ENCODE data around the gene RNF121. TPM values are rescaled to one million over a fixed set of nuclear protein-coding genes. Genes with fewer than 3 reads are reported as not detected.
A peak's percentile ranks its signal among the peaks of the same experiment; 100 is the strongest.

RNF121 gene
- total and polyA plus RNA-seq, 2 of the 13 experiments (the other 11 are each of a cell fraction or from before 2014, with no cell fraction given): 28.6 to 44.3 TPM

DNA sequence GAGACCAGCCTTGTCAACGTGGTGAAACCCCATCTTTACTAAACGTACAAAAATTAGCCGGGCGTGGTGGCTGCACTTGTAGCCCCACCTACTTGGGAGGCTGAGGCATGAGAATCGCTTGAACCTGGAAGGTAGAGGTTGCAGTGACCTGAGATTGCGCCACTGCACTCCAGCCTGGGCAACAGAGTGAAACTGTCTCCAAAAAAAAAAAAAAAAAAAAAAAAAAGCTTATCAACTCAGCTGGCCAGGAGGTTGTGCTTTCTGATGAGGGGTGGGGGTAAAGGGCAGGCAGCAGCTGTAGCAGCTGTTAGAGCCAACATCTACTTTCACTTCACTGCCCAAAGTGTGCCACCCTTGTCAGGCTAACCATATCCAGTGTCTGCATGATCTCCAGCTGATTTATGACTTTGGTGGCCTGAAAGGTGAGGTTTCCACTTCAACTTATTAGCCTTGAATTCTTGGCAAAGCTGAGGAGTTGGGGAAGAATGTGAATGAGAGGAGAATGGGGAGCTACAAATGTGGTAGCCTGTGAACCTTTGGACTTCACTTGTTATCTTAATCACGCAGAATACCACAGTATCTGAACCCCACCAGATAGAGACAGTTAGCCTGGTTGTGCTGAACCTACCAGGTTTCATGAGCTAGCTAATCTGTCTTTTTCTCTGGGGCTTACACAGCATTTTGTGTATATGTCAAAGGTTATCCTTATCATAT lies 19.6 kb downstream of the RNF121 start (continued):
- TF ChIP-seq ASH2L (IDR thresholded peaks at IDR 0.05; ENCODE audit: insufficient read length, low read depth, low read length): peak; percentile 0
- no peak for TF ChIP-seq TCF7 (IDR thresholded peaks at IDR 0.05; ENCODE audit: low read depth)
- TF ChIP-seq PTBP1 (IDR thresholded peaks at IDR 0.05; ENCODE audit: low read depth, low read length, poor library complexity, severe bottlenecking): peak; percentile 63
- TF ChIP-seq CREB1 (IDR thresholded peaks at IDR 0.05): no peak
- peak; percentile 39; the same call in 1 of the 2 replicates for TF ChIP-seq CREB1 (CRISPR knock-in tag; IDR thresholded peaks at IDR 0.05)
- TF ChIP-seq ZNF263 (CRISPR knock-in tag; IDR thresholded peaks at IDR 0.05): peak; percentile 14; the same call in 1 of the 2 replicates
- no peak for TF ChIP-seq ZFP41 (CRISPR knock-in tag; IDR thresholded peaks at IDR 0.05; ENCODE audit: borderline replicate concordance)
- TF ChIP-seq, protein P1, sequence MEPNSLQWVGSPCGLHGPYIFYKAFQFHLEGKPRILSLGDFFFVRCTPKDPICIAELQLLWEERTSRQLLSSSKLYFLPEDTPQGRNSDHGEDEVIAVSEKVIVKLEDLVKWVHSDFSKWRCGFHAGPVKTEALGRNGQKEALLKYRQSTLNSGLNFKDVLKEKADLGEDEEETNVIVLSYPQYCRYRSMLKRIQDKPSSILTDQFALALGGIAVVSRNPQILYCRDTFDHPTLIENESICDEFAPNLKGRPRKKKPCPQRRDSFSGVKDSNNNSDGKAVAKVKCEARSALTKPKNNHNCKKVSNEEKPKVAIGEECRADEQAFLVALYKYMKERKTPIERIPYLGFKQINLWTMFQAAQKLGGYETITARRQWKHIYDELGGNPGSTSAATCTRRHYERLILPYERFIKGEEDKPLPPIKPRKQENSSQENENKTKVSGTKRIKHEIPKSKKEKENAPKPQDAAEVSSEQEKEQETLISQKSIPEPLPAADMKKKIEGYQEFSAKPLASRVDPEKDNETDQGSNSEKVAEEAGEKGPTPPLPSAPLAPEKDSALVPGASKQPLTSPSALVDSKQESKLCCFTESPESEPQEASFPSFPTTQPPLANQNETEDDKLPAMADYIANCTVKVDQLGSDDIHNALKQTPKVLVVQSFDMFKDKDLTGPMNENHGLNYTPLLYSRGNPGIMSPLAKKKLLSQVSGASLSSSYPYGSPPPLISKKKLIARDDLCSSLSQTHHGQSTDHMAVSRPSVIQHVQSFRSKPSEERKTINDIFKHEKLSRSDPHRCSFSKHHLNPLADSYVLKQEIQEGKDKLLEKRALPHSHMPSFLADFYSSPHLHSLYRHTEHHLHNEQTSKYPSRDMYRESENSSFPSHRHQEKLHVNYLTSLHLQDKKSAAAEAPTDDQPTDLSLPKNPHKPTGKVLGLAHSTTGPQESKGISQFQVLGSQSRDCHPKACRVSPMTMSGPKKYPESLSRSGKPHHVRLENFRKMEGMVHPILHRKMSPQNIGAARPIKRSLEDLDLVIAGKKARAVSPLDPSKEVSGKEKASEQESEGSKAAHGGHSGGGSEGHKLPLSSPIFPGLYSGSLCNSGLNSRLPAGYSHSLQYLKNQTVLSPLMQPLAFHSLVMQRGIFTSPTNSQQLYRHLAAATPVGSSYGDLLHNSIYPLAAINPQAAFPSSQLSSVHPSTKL (CRISPR knock-in tag; IDR thresholded peaks at IDR 0.05): peak; percentile 28; the same call in 1 of the 2 replicates
- no peak for TF ChIP-seq ZNF296 (CRISPR knock-in tag; conservative IDR thresholded peaks at IDR 0.05)
- no peak for TF ChIP-seq E2F1 (CRISPR knock-in tag; IDR thresholded peaks at IDR 0.05)
- TF ChIP-seq ZBTB42 (CRISPR knock-in tag; IDR thresholded peaks at IDR 0.05): 0 out of 2 replicates have a peak, but pooled peaks have one; percentile 35
- TF ChIP-seq HOXA9 (CRISPR knock-in tag; IDR thresholded peaks at IDR 0.05; ENCODE audit: borderline replicate concordance): no peak
- peak; percentile 91 for TF ChIP-seq HNF4G (IDR thresholded peaks at IDR 0.05; ENCODE audit: borderline replicate concordance, low read depth, low read length)
- TF ChIP-seq HNF4G (CRISPR knock-in tag; IDR thresholded peaks at IDR 0.05; ENCODE audit: borderline replicate concordance, low read depth): 0 out of 2 replicates have a peak, but pooled peaks have one; percentile 38
- TF ChIP-seq SOX6 (IDR thresholded peaks at IDR 0.05): no peak
- TF ChIP-seq SOX6 (CRISPR knock-in tag; IDR thresholded peaks at IDR 0.05): peak; percentile 45; the same call in 1 of the 2 replicates
- TF ChIP-seq ZMAT3 (CRISPR knock-in tag; conservative IDR thresholded peaks at IDR 0.05): no peak
- peak; percentile 45; the same call in 1 of the 2 replicates for TF ChIP-seq ZNF430 (CRISPR knock-in tag; IDR thresholded peaks at IDR 0.05)
- TF ChIP-seq, protein P2, sequence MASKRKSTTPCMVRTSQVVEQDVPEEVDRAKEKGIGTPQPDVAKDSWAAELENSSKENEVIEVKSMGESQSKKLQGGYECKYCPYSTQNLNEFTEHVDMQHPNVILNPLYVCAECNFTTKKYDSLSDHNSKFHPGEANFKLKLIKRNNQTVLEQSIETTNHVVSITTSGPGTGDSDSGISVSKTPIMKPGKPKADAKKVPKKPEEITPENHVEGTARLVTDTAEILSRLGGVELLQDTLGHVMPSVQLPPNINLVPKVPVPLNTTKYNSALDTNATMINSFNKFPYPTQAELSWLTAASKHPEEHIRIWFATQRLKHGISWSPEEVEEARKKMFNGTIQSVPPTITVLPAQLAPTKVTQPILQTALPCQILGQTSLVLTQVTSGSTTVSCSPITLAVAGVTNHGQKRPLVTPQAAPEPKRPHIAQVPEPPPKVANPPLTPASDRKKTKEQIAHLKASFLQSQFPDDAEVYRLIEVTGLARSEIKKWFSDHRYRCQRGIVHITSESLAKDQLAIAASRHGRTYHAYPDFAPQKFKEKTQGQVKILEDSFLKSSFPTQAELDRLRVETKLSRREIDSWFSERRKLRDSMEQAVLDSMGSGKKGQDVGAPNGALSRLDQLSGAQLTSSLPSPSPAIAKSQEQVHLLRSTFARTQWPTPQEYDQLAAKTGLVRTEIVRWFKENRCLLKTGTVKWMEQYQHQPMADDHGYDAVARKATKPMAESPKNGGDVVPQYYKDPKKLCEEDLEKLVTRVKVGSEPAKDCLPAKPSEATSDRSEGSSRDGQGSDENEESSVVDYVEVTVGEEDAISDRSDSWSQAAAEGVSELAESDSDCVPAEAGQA (IDR thresholded peaks at IDR 0.05; ENCODE audit: low read depth): no peak
- TF ChIP-seq, protein P2 (CRISPR knock-in tag; IDR thresholded peaks at IDR 0.05; ENCODE audit: borderline replicate concordance): no peak

Measured in HepG2 (cell line).